WTC11 (cell line): ENCODE measurements around the gene VSTM2L. TPM values are rescaled to one million over a fixed set of nuclear protein-coding genes. Genes with fewer than 3 reads are reported as not detected.

ENCODE experiments used
- ATAC-seq: fragments of 200-7000 bp; cut with Tn5 transposase; 2 replicates; pipeline ENCODE4 v1.10.0; 2021; ENCODE audit warnings: mild to moderate bottlenecking, moderate library complexity
- CTCF ChIA-PET: fragments of 300-600 bp; sonication (Branson Sonifier 250); formaldehyde crosslinking; loops from one replicate; lab custom pipeline; 2021; ENCODE audit warnings: antibody characterized with exemption; lab: Charles Lee
- POLR2A ChIA-PET: fragments of 350-600 bp; sonication (Branson Sonifier 250); formaldehyde crosslinking; loops from one replicate; lab custom pipeline; 2021; ENCODE audit warnings: antibody characterized with exemption; lab: Charles Lee
- DNase-seq: peaks from one replicate; pipeline ENCODE4 v3.0.0; 2021; ENCODE audit warnings: low spot score
- H3K27ac Mint-ChIP-seq: 2 replicates; pipeline ENCODE4 v1.8.0; 2021; ENCODE audit warnings: mixed read lengths
- H3K27me3 Mint-ChIP-seq: 2 replicates; pipeline ENCODE4 v1.8.0; 2021; ENCODE audit warnings: low read depth, mild to moderate bottlenecking, moderate library complexity, mixed read lengths
- H3K36me3 Mint-ChIP-seq: 2 replicates; pipeline ENCODE4 v1.8.0; 2021; ENCODE audit warnings: mixed read lengths
- H3K4me1 Mint-ChIP-seq: 2 replicates; pipeline ENCODE4 v1.8.0; 2022; ENCODE audit warnings: mixed read lengths
- H3K4me3 Mint-ChIP-seq: 2 replicates; pipeline ENCODE4 v1.8.0; 2021; ENCODE audit warnings: mild to moderate bottlenecking, moderate library complexity, mixed read lengths
- H3K9me3 Mint-ChIP-seq: 2 replicates; pipeline ENCODE4 v1.8.0; 2021; ENCODE audit warnings: mixed read lengths
- E2F1 ChIP-seq: sonication (generic); formaldehyde crosslinking; IDR thresholded peaks from 2 replicates; pipeline ENCODE4 v1.8.0; 2022; ENCODE audit warnings: mild to moderate bottlenecking, missing genetic modification reagents
- E2F5 ChIP-seq: sonication (generic); formaldehyde crosslinking; IDR thresholded peaks from 2 replicates; pipeline ENCODE4 v1.8.1; 2022; ENCODE audit warnings: mild to moderate bottlenecking, moderate library complexity, missing genetic modification reagents
- ETV6 ChIP-seq: sonication (generic); formaldehyde crosslinking; IDR thresholded peaks from 2 replicates; pipeline ENCODE4 v1.8.1; 2022; ENCODE audit warnings: mild to moderate bottlenecking, missing genetic modification reagents
- FOXJ3 ChIP-seq: sonication (generic); formaldehyde crosslinking; IDR thresholded peaks from 2 replicates; pipeline ENCODE4 v1.9.0; 2021; ENCODE audit warnings: missing genetic modification reagents, mild to moderate bottlenecking, borderline replicate concordance
- FOXP1 ChIP-seq: sonication (generic); formaldehyde crosslinking; IDR thresholded peaks from 2 replicates; pipeline ENCODE4 v1.8.0; 2022; ENCODE audit warnings: missing genetic modification reagents, mild to moderate bottlenecking, moderate library complexity, borderline replicate concordance
- GRHL2 ChIP-seq: fragments of 250-450 bp; sonication (Bioruptor Pico); IDR thresholded peaks from 2 replicates; pipeline ENCODE4 v1.8.0; 2022; ENCODE audit warnings: mild to moderate bottlenecking, moderate library complexity; ENCODE audit not compliant: insufficient replicate concordance, severe bottlenecking
- GTF2I ChIP-seq: fragments of 250-450 bp; sonication (Bioruptor Pico); conservative IDR thresholded peaks from 2 replicates; pipeline ENCODE4 v1.4.0; 2021; ENCODE audit warnings: mild to moderate bottlenecking
- JUN ChIP-seq: sonication (generic); formaldehyde crosslinking; IDR thresholded peaks from 2 replicates; pipeline ENCODE4 v1.8.0; 2023; ENCODE audit warnings: mild to moderate bottlenecking, missing genetic modification reagents
- NFATC4 ChIP-seq: fragments of 250-450 bp; sonication (Bioruptor Pico); IDR thresholded peaks from 2 replicates; pipeline ENCODE4 v1.9.0; 2021; ENCODE audit warnings: mild to moderate bottlenecking
- NR3C1 ChIP-seq: sonication (generic); formaldehyde crosslinking; conservative IDR thresholded peaks from 2 replicates; pipeline ENCODE4 v1.8.1; 2023; ENCODE audit warnings: low read depth, mild to moderate bottlenecking, missing genetic modification reagents
- OVOL2 ChIP-seq: fragments of 250-450 bp; sonication (Bioruptor Pico); IDR thresholded peaks from 2 replicates; pipeline ENCODE4 v1.9.0; 2021; ENCODE audit warnings: mild to moderate bottlenecking, borderline replicate concordance
- SMAD3 ChIP-seq: sonication (generic); formaldehyde crosslinking; IDR thresholded peaks from 2 replicates; pipeline ENCODE4 v1.8.0; 2022; ENCODE audit warnings: missing genetic modification reagents, mild to moderate bottlenecking, borderline replicate concordance
- TCF7 ChIP-seq: sonication (generic); formaldehyde crosslinking; IDR thresholded peaks from 2 replicates; pipeline ENCODE4 v1.8.0; 2022; ENCODE audit warnings: mild to moderate bottlenecking, low read depth, missing genetic modification reagents, moderate library complexity
- TP53 ChIP-seq: sonication (generic); formaldehyde crosslinking; IDR thresholded peaks from 2 replicates; pipeline ENCODE4 v1.8.1; 2023; ENCODE audit warnings: mild to moderate bottlenecking, missing genetic modification reagents
- ZNF121 ChIP-seq: sonication (generic); formaldehyde crosslinking; IDR thresholded peaks from 2 replicates; pipeline ENCODE4 v1.8.0; 2023; ENCODE audit warnings: missing genetic modification reagents
- ZNF263 ChIP-seq: sonication (generic); formaldehyde crosslinking; IDR thresholded peaks from 2 replicates; pipeline ENCODE4 v1.8.1; 2022; ENCODE audit warnings: low read depth, mild to moderate bottlenecking, moderate library complexity, missing genetic modification reagents
- ZNF317 ChIP-seq: sonication (generic); formaldehyde crosslinking; IDR thresholded peaks from 2 replicates; pipeline ENCODE4 v1.8.1; 2023; ENCODE audit warnings: low read depth, mild to moderate bottlenecking, moderate library complexity, missing genetic modification reagents, borderline replicate concordance
- ZNF423 ChIP-seq: fragments of 250-450 bp; sonication (Bioruptor Pico); IDR thresholded peaks from 2 replicates; pipeline ENCODE4 v2.1.2; 2022; ENCODE audit warnings: mild to moderate bottlenecking, moderate library complexity
- ZNF671 ChIP-seq: fragments of 250-450 bp; sonication (Bioruptor Pico); IDR thresholded peaks from 2 replicates; pipeline ENCODE4 v1.8.0; 2021; ENCODE audit warnings: mild to moderate bottlenecking
- total RNA-seq: library from RNA; stranded (reverse); gene quantifications from 3 replicates; pipeline ENCODE4 v1.2.3, GENCODE V29; 2021
- TF ChIP-seq, protein P1 (sequence below): sonication (generic); formaldehyde crosslinking; IDR thresholded peaks from 2 replicates; pipeline ENCODE4 v1.8.1; 2023; ENCODE audit warnings: mild to moderate bottlenecking, missing genetic modification reagents, borderline replicate concordance
- TF ChIP-seq, protein P2 (sequence below): sonication (generic); formaldehyde crosslinking; IDR thresholded peaks from 2 replicates; pipeline ENCODE4 v1.8.0; 2023; ENCODE audit warnings: mild to moderate bottlenecking, missing genetic modification reagents
- TF ChIP-seq, protein P3 (sequence below): fragments of 200-600 bp; IDR thresholded peaks from 2 replicates; pipeline ENCODE4 v1.8.0; 2022; ENCODE audit warnings: antibody characterized with exemption

Gene VSTM2L
- total RNA-seq, 1 experiment from 2014 or later = 1.9 TPM

- DNase-seq = no peak
- Mint-ChIP-seq H3K27me3 (no peaks in the 10 kb centered on the region; the same call in 1 of the 2 replicates), H3K27ac (no peak overlapping the region), H3K9me3 (peaks cover 4% of the 10 kb centered on the region), H3K4me3 (no peak overlapping the region), H3K36me3 (no peaks in the 10 kb centered on the region), H3K4me1 (no peaks in the 10 kb centered on the region)
- TF ChIP-seq JUN (CRISPR knock-in tag) = no peak
- no peak for TF ChIP-seq TP53
- TF ChIP-seq, protein P1, sequence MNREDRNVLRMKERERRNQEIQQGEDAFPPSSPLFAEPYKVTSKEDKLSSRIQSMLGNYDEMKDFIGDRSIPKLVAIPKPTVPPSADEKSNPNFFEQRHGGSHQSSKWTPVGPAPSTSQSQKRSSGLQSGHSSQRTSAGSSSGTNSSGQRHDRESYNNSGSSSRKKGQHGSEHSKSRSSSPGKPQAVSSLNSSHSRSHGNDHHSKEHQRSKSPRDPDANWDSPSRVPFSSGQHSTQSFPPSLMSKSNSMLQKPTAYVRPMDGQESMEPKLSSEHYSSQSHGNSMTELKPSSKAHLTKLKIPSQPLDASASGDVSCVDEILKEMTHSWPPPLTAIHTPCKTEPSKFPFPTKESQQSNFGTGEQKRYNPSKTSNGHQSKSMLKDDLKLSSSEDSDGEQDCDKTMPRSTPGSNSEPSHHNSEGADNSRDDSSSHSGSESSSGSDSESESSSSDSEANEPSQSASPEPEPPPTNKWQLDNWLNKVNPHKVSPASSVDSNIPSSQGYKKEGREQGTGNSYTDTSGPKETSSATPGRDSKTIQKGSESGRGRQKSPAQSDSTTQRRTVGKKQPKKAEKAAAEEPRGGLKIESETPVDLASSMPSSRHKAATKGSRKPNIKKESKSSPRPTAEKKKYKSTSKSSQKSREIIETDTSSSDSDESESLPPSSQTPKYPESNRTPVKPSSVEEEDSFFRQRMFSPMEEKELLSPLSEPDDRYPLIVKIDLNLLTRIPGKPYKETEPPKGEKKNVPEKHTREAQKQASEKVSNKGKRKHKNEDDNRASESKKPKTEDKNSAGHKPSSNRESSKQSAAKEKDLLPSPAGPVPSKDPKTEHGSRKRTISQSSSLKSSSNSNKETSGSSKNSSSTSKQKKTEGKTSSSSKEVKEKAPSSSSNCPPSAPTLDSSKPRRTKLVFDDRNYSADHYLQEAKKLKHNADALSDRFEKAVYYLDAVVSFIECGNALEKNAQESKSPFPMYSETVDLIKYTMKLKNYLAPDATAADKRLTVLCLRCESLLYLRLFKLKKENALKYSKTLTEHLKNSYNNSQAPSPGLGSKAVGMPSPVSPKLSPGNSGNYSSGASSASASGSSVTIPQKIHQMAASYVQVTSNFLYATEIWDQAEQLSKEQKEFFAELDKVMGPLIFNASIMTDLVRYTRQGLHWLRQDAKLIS (CRISPR knock-in tag) = no peak
- TF ChIP-seq, protein P2, sequence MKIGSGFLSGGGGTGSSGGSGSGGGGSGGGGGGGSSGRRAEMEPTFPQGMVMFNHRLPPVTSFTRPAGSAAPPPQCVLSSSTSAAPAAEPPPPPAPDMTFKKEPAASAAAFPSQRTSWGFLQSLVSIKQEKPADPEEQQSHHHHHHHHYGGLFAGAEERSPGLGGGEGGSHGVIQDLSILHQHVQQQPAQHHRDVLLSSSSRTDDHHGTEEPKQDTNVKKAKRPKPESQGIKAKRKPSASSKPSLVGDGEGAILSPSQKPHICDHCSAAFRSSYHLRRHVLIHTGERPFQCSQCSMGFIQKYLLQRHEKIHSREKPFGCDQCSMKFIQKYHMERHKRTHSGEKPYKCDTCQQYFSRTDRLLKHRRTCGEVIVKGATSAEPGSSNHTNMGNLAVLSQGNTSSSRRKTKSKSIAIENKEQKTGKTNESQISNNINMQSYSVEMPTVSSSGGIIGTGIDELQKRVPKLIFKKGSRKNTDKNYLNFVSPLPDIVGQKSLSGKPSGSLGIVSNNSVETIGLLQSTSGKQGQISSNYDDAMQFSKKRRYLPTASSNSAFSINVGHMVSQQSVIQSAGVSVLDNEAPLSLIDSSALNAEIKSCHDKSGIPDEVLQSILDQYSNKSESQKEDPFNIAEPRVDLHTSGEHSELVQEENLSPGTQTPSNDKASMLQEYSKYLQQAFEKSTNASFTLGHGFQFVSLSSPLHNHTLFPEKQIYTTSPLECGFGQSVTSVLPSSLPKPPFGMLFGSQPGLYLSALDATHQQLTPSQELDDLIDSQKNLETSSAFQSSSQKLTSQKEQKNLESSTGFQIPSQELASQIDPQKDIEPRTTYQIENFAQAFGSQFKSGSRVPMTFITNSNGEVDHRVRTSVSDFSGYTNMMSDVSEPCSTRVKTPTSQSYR (CRISPR knock-in tag) = no peak
- no peak for TF ChIP-seq ZNF263 (CRISPR knock-in tag)
- no peak for TF ChIP-seq NFATC4 (CRISPR knock-in tag)
- no peak for TF ChIP-seq ZNF317 (CRISPR knock-in tag)
- TF ChIP-seq FOXP1 (CRISPR knock-in tag) = no peak
- TF ChIP-seq E2F1 (CRISPR knock-in tag) = no peak
- no peak for TF ChIP-seq SMAD3 (CRISPR knock-in tag)
- no peak for TF ChIP-seq FOXJ3 (CRISPR knock-in tag)
- no peak for TF ChIP-seq OVOL2 (CRISPR knock-in tag)
- TF ChIP-seq, protein P3, sequence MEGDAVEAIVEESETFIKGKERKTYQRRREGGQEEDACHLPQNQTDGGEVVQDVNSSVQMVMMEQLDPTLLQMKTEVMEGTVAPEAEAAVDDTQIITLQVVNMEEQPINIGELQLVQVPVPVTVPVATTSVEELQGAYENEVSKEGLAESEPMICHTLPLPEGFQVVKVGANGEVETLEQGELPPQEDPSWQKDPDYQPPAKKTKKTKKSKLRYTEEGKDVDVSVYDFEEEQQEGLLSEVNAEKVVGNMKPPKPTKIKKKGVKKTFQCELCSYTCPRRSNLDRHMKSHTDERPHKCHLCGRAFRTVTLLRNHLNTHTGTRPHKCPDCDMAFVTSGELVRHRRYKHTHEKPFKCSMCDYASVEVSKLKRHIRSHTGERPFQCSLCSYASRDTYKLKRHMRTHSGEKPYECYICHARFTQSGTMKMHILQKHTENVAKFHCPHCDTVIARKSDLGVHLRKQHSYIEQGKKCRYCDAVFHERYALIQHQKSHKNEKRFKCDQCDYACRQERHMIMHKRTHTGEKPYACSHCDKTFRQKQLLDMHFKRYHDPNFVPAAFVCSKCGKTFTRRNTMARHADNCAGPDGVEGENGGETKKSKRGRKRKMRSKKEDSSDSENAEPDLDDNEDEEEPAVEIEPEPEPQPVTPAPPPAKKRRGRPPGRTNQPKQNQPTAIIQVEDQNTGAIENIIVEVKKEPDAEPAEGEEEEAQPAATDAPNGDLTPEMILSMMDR = no peak
- CTCF ChIA-PET = interaction anchor here (2.1 kb wide), 1 partner anchor 11 kb away, joined by 8 read pairs; no protein-coding TSS in a partner anchor
- ATAC-seq = no peak
- POLR2A ChIA-PET = interaction anchor here (0.7 kb wide), 1 partner anchor 11 kb away, joined by 3 read pairs; no protein-coding TSS in a partner anchor
These were observed 51.7 kb downstream of the VSTM2L start for GRCh38 chr20:37954626-37955025.

- Mint-ChIP-seq H3K27me3 (no peaks in the 10 kb centered on the region; the same call in 1 of the 2 replicates), H3K4me1 (no peaks in the 10 kb centered on the region), H3K4me3 (no peak overlapping the region), H3K36me3 (no peaks in the 10 kb centered on the region), H3K9me3 (peaks cover 4% of the 10 kb centered on the region), H3K27ac (no peak overlapping the region)
- TF ChIP-seq TCF7 (CRISPR knock-in tag) = no peak
- no peak for TF ChIP-seq GTF2I (CRISPR knock-in tag)
- TF ChIP-seq ZNF671 (CRISPR knock-in tag) = no peak
- no peak for TF ChIP-seq ZNF423 (CRISPR knock-in tag)
- no peak for TF ChIP-seq ZNF121 (CRISPR knock-in tag)
- TF ChIP-seq ETV6 (CRISPR knock-in tag) = no peak
- no peak for TF ChIP-seq NR3C1 (CRISPR knock-in tag)
- TF ChIP-seq SMAD3 (CRISPR knock-in tag) = no peak
- no peak for TF ChIP-seq E2F5 (CRISPR knock-in tag)
- no peak for TF ChIP-seq GRHL2 (CRISPR knock-in tag)
- TF ChIP-seq, protein P2 (CRISPR knock-in tag) = no peak
- ChIA-PET CTCF (no interaction called here), POLR2A (no interaction called here)
- DNase-seq (no peak), ATAC-seq (no peak)
These were observed 52.6 kb downstream of the VSTM2L start for GRCh38 chr20:37955511-37955910.
